ENCODE data around the gene PRR19.
"Not testable (repeated sequence)": the region's sequence is repeated elsewhere in the genome, so short reads cannot be mapped to it uniquely, and the experiment has no call there.

PRR19 gene

GRCh38 chr19:42328854-42329253, 26.9 kb downstream of the PRR19 start:
- no peak for DNase-seq

- DNase-seq = no peak
These were observed 28.3 kb downstream of the PRR19 start for GRCh38 chr19:42330241-42330711.

- DNase-seq = not testable (repeated sequence)
These were observed 29.4 kb downstream of the PRR19 start for GRCh38 chr19:42331333-42331732.

- no peak for DNase-seq
These were observed 30.1 kb downstream of the PRR19 start for GRCh38 chr19:42332059-42332458.

- no peak for DNase-seq
These were observed 31.1 kb downstream of the PRR19 start for GRCh38 chr19:42333018-42333417.

DNA sequence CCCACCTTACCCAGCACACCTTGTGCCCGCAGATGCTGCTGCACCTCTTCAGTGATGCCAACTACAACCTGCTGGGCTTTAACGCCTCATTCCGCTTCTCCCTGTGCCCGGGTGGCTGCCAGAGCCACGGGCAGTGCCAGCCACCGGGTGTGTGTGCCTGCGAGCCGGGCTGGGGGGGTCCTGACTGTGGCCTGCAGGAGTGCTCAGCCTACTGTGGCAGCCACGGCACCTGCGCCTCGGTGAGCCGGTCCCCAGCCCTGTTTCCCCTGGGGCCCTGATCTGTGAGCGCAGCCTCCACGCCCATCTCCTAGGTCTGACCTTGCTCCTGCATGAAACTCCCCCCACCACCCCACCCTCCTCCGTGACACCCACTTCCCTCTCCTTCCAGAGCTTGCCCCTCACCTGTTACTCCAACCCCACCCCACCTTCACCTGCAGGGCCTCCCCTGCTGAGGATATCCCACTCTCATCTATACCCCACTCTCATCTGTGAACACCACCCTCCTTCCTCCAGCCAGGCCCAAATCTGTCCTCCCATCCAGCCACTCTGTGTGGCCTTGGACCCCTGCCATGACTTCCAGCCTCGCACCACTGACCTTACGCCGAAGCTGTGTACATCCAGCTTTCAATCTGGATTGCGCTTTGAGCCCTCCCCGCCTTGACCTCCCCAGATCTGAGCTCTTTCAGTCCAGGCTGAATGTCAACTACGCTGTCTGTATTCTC, 32.2 kb downstream of the PRR19 start:
- no peak for DNase-seq

DNA sequence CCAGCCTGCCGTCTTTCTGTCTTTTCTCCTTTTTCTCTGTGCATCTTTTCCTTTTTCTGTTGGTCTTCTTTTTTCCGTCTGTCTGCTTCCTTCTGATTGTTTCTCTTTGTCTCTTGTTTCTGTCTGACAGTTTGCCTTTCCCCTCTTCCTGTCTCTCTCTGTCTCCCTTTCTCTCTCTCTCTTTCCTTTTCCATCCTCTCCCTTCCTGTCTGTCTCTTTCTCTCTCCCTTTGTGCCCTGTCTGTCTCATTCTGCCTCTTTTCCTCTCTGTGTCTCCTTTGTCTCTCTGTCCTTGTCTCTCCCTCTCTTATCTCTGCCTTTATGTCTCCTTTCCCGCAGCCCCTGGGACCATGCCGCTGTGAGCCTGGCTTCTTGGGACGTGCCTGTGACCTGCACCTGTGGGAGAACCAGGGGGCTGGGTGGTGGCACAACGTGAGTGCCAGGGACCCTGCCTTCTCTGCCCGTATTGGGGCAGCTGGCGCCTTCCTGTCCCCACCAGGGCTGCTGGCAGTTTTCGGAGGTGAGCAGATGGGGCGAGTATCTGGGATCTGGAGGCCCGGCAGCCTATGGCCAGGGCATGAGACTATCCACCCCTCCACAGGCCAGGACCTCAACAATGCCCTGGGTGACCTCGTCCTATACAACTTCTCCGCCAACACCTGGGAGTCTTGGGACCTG, 32.9 kb downstream of the PRR19 start:
- DNase-seq = no peak

GRCh38 chr19:42335374-42335936, 33.5 kb downstream of the PRR19 start:
- DNase-seq = peak; percentile 20

DNA sequence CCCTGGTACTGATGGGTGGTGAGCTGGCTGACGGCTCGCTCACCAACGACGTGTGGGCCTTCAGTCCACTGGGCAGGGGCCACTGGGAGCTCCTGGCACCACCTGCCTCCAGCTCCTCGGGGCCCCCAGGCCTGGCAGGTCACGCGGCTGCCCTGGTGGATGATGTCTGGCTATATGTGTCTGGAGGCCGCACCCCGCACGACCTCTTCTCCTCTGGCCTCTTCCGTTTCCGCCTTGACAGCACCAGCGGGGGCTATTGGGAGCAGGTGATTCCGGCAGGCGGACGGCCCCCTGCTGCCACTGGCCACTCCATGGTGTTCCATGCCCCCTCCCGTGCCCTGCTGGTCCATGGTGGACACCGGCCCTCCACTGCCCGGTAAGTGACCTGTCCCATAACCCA, 34.0 kb downstream of the PRR19 start:
- no peak for DNase-seq

- not testable (repeated sequence) for DNase-seq
These were observed 37.4 kb downstream of the PRR19 start for GRCh38 chr19:42339126-42339860.

DNA sequence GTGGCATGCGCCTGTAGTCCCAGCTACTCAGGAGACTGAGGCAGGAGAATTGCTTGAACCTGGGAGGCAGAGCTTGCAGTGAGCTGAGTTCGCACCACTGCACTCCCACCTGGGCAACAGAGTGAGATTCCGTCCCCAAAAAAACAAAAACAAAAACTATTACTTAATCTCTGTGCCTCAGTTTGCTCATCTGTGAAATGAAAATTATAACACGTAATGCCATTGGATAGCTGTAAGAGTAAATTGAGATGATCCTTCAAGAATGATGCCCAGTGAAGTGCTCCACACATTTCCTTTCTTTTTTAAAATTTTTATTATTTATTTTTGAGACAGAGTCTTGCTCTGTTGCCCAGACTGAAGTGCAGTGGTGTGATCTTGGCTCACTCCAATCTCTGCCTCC, 38.0 kb downstream of the PRR19 start:
- DNase-seq = not testable (repeated sequence)

- DNase-seq = no peak
These were observed 41.6 kb downstream of the PRR19 start for GRCh38 chr19:42343344-42344110.

- no peak for DNase-seq
These were observed 42.5 kb downstream of the PRR19 start for GRCh38 chr19:42344336-42344893.

DNA sequence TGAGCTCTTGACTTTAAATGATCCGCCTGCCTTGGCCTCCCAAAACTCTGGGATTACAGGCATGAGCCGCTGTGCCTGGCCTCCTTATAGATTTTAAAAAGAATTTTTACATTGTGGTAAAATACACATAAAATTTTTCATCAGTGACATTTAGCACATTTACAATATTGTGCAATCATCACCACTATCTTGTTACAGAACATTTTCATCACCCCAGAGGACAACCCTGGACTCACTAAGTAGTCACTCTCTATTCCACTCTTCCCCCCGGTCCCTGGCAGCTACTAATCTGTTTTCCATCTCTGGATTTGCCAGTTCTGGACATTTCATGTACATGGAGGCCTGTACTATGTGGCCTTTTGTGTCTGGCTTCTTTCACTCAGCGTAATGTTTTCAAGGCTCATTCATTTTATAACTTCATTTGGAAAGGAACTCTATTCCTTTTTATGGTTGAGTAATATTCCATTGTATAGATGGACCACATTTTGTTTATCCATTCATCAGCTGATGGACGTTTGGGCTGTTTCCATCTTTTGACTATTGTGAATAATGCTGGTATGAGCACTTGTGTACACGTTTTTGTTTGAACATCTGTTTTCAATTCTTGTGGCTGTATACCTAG, 43.4 kb downstream of the PRR19 start:
- no peak for DNase-seq

DNA sequence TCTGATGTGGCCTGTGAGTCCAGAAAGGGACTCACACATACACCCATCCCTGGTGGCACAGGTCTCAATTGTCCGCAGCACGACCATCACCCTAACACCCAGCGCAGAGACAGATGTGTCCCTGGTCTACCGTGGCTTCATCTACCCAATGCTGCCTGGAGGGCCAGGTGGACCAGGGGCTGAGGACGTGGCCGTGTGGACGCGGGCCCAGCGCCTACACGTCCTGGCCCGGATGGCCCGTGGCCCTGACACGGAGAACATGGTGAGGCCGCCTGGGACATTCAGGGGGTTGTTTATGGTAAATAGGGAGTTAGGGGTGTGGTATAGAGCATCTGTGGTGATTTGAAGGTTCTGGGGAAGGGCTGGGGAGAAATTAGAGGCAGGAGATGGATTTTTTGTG, 46.3 kb downstream of the PRR19 start:
- DNase-seq = no peak

GRCh38 chr19:42349378-42350107, 47.6 kb downstream of the PRR19 start:
- DNase-seq = no peak

- DNase-seq = no peak
These were observed 48.5 kb downstream of the PRR19 start for GRCh38 chr19:42350417-42350816.

GRCh38 chr19:42351079-42351735, 49.3 kb downstream of the PRR19 start:
- no peak for DNase-seq

- no peak for DNase-seq
These were observed 50.6 kb downstream of the PRR19 start for GRCh38 chr19:42352301-42353259.

Data from GF-D8 (cell line).